ENCODE measurements around the gene ZBTB39.

- no peak for TF ChIP-seq CTCF (IDR thresholded peaks at IDR 0.05)
- no peak for TF ChIP-seq EP300 (IDR thresholded peaks at IDR 0.05)
- TF ChIP-seq POLR2A (IDR thresholded peaks at IDR 0.05), result no peak
These were observed 9.4 kb downstream of the ZBTB39 start for GRCh38 chr12:56996793-56997545.

Data from suprapubic skin (tissue), 3 donors.